ENCODE results near the gene MYPN. TPM values are rescaled to one million over a fixed set of nuclear protein-coding genes. Genes with fewer than 3 reads are reported as not detected.

Gene MYPN
- total RNA-seq, 1 experiment from 2014 or later, result not detected

- no peaks in the 10 kb centered on the region for H3K4me1 Mint-ChIP-seq
- no CpG with 5 or more reads among the region's 4 CpGs for WGBS (ENCODE audit: extremely low coverage, insufficient read length, low lambda C conversion rate)
- no peak overlapping the region for H2BK5ac ChIP-seq (ENCODE audit: insufficient read length, low read length)
- H2BK20ac ChIP-seq (ENCODE audit: low read depth, low read length, poor library complexity, severe bottlenecking), result no peak overlapping the region
- no peaks in the 10 kb centered on the region for H4K20me1 ChIP-seq (ENCODE audit: control insufficient read depth, insufficient read depth, insufficient read length)
- H2BK120ac ChIP-seq (ENCODE audit: low read depth, low read length, poor library complexity, severe bottlenecking), result no peak overlapping the region
- H3K18ac ChIP-seq (ENCODE audit: insufficient read length, low read depth, low read length), result no peak overlapping the region
- H3K27me3 ChIP-seq (ENCODE audit: insufficient read depth, low read length), result no peaks in the 10 kb centered on the region
- H3K14ac ChIP-seq (ENCODE audit: insufficient read depth, low read length), result no peak overlapping the region
- H3K4ac ChIP-seq (ENCODE audit: low read depth, low read length), result no peak overlapping the region
- H2AK5ac ChIP-seq (ENCODE audit: insufficient read length, low read length), result no peak overlapping the region
- H3K9me3 Mint-ChIP-seq, result no peaks in the 10 kb centered on the region
- H4K91ac ChIP-seq (ENCODE audit: insufficient read length, low read depth, low read length), result no peak overlapping the region
- H4K5ac ChIP-seq (ENCODE audit: insufficient read length, low read depth, low read length), result no peak overlapping the region
- H3K23ac ChIP-seq (ENCODE audit: insufficient read length, low read depth, low read length), result no peak overlapping the region
- TF ChIP-seq, protein P1, sequence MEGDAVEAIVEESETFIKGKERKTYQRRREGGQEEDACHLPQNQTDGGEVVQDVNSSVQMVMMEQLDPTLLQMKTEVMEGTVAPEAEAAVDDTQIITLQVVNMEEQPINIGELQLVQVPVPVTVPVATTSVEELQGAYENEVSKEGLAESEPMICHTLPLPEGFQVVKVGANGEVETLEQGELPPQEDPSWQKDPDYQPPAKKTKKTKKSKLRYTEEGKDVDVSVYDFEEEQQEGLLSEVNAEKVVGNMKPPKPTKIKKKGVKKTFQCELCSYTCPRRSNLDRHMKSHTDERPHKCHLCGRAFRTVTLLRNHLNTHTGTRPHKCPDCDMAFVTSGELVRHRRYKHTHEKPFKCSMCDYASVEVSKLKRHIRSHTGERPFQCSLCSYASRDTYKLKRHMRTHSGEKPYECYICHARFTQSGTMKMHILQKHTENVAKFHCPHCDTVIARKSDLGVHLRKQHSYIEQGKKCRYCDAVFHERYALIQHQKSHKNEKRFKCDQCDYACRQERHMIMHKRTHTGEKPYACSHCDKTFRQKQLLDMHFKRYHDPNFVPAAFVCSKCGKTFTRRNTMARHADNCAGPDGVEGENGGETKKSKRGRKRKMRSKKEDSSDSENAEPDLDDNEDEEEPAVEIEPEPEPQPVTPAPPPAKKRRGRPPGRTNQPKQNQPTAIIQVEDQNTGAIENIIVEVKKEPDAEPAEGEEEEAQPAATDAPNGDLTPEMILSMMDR (conservative IDR thresholded peaks at IDR 0.05), result no peak
- no peaks in the 10 kb centered on the region for H3K9me3 ChIP-seq (ENCODE audit: control insufficient read depth, low read depth, low read length)
- no peak overlapping the region for H4K8ac ChIP-seq (replicated peaks; ENCODE audit: insufficient read length, low read depth, low read length)
- no peak overlapping the region for H3K4me3 Mint-ChIP-seq
- H3T11ph ChIP-seq (ENCODE audit: low read length), result no peak overlapping the region
- H3K36me3 Mint-ChIP-seq (ENCODE audit: insufficient read depth in 1 of 3, low read depth in 3 of 3), result no peaks in the 10 kb centered on the region
- no peak overlapping the region for H3K9ac ChIP-seq (ENCODE audit: extremely low read depth, insufficient read length, low read length)
- no peak overlapping the region for H3K27ac Mint-ChIP-seq
- DNase-seq, result no peak
- H3K27ac ChIP-seq (ENCODE audit: insufficient read length, low read depth, low read length), result no peak overlapping the region
- H2AFZ ChIP-seq (ENCODE audit: low read length), result no peak overlapping the region
- no peaks in the 10 kb centered on the region; the same call in 1 of the 2 replicates for H3K4me1 ChIP-seq (ENCODE audit: insufficient read depth, low read length)
- H3K23me2 ChIP-seq (ENCODE audit: insufficient read length, low read depth, low read length, poor library complexity, severe bottlenecking), result no peaks in the 10 kb centered on the region
- H3K79me1 ChIP-seq (ENCODE audit: insufficient read depth, low read depth, low read length, poor library complexity, severe bottlenecking), result no peaks in the 10 kb centered on the region
- no peak overlapping the region for H2BK15ac ChIP-seq (ENCODE audit: low read depth, low read length)
- no peaks in the 10 kb centered on the region for H3K27me3 Mint-ChIP-seq (ENCODE audit: low read depth)
- H3K56ac ChIP-seq (ENCODE audit: insufficient read length, low read depth, low read length), result no peak overlapping the region
- H3K4me2 ChIP-seq (ENCODE audit: insufficient read depth, insufficient read length, low read length), result no peak overlapping the region
- H3K79me2 ChIP-seq (ENCODE audit: insufficient read depth, low read length), result no peaks in the 10 kb centered on the region
- no peak overlapping the region for H2BK12ac ChIP-seq (ENCODE audit: insufficient read length, low read depth, low read length)
Measured at GRCh38 chr10:68142761-68143160, 33.5 kb downstream of the MYPN start.

Data from H9 (cell line).